ENCODE data around the gene ANGEL1. TPM values are rescaled to one million over a fixed set of nuclear protein-coding genes. Genes with fewer than 3 reads are reported as not detected.

Gene ANGEL1
- total and polyA plus RNA-seq, 2 experiments from 2014 or later, result 5.3 to 31.6 TPM

DNA sequence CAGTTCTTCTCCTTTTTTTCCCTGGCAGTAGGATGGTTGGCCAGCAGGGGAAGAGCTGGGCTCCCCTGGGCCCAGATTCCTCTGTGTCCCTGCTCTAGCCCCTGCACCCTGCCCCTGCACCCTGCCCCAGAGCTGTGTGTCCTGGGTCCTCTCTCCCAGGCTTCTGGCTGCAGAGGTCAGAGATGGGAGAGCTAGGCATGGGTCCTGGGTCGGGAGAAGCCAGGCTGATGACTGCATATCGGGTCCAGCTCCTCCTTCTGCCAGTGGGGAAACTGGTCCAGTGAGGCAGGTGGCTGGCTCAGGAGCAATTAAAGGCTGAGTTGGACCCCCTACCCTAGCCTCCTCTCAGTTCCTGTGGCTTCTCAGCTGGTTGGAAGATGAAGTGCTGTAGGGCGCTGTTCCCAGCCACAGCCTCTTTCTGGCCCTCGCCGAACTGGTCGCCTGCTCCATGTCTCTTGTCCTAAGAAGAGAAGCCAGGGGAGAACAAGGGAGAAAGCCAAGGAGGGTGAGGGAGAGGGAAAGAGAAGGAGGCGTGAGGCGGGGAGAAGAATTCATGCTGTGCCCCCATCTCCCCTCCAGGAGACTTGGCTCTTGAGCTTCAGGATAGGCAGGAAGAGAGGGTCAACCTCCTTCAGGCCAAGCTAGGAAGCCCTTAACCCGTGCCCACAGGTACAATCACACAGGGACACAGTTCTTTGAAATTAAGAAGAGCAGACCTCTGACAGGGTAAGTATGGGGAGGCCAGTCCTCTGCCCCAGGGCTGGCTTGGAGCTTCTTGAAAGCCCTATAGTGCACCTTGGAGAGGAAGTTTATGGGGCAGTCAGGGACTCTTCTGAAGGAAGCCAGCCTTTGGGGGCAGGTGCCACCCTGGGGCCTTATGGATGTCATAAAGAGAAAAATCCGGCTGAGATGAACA, 41.9 kb downstream of the ANGEL1 start (continued):
- TF ChIP-seq, protein P1, sequence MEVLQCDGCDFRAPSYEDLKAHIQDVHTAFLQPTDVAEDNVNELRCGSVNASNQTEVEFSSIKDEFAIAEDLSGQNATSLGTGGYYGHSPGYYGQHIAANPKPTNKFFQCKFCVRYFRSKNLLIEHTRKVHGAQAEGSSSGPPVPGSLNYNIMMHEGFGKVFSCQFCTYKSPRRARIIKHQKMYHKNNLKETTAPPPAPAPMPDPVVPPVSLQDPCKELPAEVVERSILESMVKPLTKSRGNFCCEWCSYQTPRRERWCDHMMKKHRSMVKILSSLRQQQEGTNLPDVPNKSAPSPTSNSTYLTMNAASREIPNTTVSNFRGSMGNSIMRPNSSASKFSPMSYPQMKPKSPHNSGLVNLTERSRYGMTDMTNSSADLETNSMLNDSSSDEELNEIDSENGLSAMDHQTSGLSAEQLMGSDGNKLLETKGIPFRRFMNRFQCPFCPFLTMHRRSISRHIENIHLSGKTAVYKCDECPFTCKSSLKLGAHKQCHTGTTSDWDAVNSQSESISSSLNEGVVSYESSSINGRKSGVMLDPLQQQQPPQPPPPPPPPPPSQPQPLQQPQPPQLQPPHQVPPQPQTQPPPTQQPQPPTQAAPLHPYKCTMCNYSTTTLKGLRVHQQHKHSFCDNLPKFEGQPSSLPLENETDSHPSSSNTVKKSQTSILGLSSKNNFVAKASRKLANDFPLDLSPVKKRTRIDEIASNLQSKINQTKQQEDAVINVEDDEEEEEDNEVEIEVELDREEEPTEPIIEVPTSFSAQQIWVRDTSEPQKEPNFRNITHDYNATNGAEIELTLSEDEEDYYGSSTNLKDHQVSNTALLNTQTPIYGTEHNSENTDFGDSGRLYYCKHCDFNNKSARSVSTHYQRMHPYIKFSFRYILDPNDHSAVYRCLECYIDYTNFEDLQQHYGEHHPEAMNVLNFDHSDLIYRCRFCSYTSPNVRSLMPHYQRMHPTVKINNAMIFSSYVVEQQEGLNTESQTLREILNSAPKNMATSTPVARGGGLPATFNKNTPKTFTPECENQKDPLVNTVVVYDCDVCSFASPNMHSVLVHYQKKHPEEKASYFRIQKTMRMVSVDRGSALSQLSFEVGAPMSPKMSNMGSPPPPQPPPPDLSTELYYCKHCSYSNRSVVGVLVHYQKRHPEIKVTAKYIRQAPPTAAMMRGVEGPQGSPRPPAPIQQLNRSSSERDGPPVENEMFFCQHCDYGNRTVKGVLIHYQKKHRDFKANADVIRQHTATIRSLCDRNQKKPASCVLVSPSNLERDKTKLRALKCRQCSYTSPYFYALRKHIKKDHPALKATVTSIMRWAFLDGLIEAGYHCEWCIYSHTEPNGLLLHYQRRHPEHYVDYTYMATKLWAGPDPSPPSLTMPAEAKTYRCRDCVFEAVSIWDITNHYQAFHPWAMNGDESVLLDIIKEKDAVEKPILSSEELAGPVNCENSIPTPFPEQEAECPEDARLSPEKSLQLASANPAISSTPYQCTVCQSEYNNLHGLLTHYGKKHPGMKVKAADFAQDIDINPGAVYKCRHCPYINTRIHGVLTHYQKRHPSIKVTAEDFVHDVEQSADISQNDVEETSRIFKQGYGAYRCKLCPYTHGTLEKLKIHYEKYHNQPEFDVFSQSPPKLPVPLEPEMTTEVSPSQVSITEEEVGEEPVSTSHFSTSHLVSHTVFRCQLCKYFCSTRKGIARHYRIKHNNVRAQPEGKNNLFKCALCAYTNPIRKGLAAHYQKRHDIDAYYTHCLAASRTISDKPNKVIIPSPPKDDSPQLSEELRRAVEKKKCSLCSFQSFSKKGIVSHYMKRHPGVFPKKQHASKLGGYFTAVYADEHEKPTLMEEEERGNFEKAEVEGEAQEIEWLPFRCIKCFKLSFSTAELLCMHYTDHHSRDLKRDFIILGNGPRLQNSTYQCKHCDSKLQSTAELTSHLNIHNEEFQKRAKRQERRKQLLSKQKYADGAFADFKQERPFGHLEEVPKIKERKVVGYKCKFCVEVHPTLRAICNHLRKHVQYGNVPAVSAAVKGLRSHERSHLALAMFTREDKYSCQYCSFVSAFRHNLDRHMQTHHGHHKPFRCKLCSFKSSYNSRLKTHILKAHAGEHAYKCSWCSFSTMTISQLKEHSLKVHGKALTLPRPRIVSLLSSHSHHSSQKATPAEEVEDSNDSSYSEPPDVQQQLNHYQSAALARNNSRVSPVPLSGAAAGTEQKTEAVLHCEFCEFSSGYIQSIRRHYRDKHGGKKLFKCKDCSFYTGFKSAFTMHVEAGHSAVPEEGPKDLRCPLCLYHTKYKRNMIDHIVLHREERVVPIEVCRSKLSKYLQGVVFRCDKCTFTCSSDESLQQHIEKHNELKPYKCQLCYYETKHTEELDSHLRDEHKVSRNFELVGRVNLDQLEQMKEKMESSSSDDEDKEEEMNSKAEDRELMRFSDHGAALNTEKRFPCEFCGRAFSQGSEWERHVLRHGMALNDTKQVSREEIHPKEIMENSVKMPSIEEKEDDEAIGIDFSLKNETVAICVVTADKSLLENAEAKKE (CRISPR knock-in tag; IDR thresholded peaks at IDR 0.05), result no peak
- TF ChIP-seq STAT1 (IDR thresholded peaks at IDR 0.05; ENCODE audit: unreplicated experiment) (no peak), CREB1 (CRISPR knock-in tag; IDR thresholded peaks at IDR 0.05; ENCODE audit: low read depth) (no peak), EZH2phosphoT487 (IDR thresholded peaks at IDR 0.05; ENCODE audit: unreplicated experiment) (no peak), EZH2 (IDR thresholded peaks at IDR 0.05; ENCODE audit: low read depth, unreplicated experiment) (no peak), POLR2AphosphoS5 (IDR thresholded peaks at IDR 0.05; ENCODE audit: low read depth) (no peak), ZNF114 (CRISPR knock-in tag; IDR thresholded peaks at IDR 0.05) (no peak)
- TF ChIP-seq, protein P2, sequence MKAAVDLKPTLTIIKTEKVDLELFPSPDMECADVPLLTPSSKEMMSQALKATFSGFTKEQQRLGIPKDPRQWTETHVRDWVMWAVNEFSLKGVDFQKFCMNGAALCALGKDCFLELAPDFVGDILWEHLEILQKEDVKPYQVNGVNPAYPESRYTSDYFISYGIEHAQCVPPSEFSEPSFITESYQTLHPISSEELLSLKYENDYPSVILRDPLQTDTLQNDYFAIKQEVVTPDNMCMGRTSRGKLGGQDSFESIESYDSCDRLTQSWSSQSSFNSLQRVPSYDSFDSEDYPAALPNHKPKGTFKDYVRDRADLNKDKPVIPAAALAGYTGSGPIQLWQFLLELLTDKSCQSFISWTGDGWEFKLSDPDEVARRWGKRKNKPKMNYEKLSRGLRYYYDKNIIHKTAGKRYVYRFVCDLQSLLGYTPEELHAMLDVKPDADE (IDR thresholded peaks at IDR 0.05), result no peak
- TF ChIP-seq, protein P3, sequence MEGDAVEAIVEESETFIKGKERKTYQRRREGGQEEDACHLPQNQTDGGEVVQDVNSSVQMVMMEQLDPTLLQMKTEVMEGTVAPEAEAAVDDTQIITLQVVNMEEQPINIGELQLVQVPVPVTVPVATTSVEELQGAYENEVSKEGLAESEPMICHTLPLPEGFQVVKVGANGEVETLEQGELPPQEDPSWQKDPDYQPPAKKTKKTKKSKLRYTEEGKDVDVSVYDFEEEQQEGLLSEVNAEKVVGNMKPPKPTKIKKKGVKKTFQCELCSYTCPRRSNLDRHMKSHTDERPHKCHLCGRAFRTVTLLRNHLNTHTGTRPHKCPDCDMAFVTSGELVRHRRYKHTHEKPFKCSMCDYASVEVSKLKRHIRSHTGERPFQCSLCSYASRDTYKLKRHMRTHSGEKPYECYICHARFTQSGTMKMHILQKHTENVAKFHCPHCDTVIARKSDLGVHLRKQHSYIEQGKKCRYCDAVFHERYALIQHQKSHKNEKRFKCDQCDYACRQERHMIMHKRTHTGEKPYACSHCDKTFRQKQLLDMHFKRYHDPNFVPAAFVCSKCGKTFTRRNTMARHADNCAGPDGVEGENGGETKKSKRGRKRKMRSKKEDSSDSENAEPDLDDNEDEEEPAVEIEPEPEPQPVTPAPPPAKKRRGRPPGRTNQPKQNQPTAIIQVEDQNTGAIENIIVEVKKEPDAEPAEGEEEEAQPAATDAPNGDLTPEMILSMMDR (conservative IDR thresholded peaks at IDR 0.05; ENCODE audit: low read depth in 2 of 2), result no peak
